Skeletal muscle tissue (tissue), 4 donors: ENCODE measurements around the gene CAPN3. TPM values are rescaled to one million over a fixed set of nuclear protein-coding genes. Genes with fewer than 3 reads are reported as not detected.
"Not testable (repeated sequence)": the region's sequence is repeated elsewhere in the genome, so short reads cannot be mapped to it uniquely, and the experiment has no call there.

Experiments used
- H3K27ac ChIP-seq: one replicate; pipeline ENCODE4 v1.7.0; 2013; ENCODE audit warnings: mild to moderate bottlenecking, low read depth, low read length, inconsistent platforms
- H3K27me3 ChIP-seq, 3 donors: one replicate each; pipeline ENCODE4 v1.7.0; 2013; ENCODE audit warnings: low read length in 3 of 3; ENCODE audit not compliant: control insufficient read depth in 3 of 3, insufficient read depth in 3 of 3
- H3K36me3 ChIP-seq, 3 donors: one replicate each; pipeline ENCODE4 v1.7.0; 2013; ENCODE audit warnings: low read length in 3 of 3; ENCODE audit not compliant: control insufficient read depth in 3 of 3, insufficient read depth in 3 of 3
- H3K4me1 ChIP-seq, 3 donors: one replicate each; pipeline ENCODE4 v1.7.0; 2013; ENCODE audit warnings: low read length in 3 of 3, mild to moderate bottlenecking in 3 of 3; ENCODE audit not compliant: control insufficient read depth in 3 of 3, insufficient read depth in 3 of 3
- H3K4me3 ChIP-seq, 3 donors: one replicate each; pipeline ENCODE4 v1.7.0; 2013; ENCODE audit warnings: low read length in 3 of 3
- H3K9ac ChIP-seq, 3 donors: one replicate each; pipeline ENCODE4 v1.7.0; 2013; ENCODE audit warnings: low read length in 3 of 3, mild to moderate bottlenecking in 3 of 3, moderate library complexity in 2 of 3, low read depth in 1 of 3
- H3K9me3 ChIP-seq, 3 donors: one replicate each; pipeline ENCODE4 v1.7.0; 2013; ENCODE audit warnings: low read length in 3 of 3; ENCODE audit not compliant: control insufficient read depth in 3 of 3
- total RNA-seq: library from RNA; depleted of rRNA; stranded (reverse); fragments of >200 nt; gene quantifications from one replicate; pipeline ENCODE4 v1.2.3, GENCODE V29; 2014
- donor health status: Osteomylitis.

The CAPN3 gene
- total RNA-seq, 1 donor from 2014 or later, result 675 TPM

GRCh38 chr15:42332331-42332730, 27.0 kb upstream of the CAPN3 start:
- Histone ChIP-seq H3K9ac (peak overlapping the region in 1 of 3 donors; percentile 82), H3K27ac (peak overlapping the region; percentile 92), H3K36me3 (peaks cover 0 to 3% (median under 1%) of the 10 kb centered on the region in 3 donors), H3K4me3 (no peak overlapping the region), H3K9me3 (no peaks in the 10 kb centered on the region), H3K4me1 (peaks cover 7 to 12% (median 9%) of the 10 kb centered on the region in 3 donors), H3K27me3 (no peaks in the 10 kb centered on the region)

GRCh38 chr15:42335074-42335473, 24.2 kb upstream of the CAPN3 start:
- no peak overlapping the region for H3K27ac ChIP-seq
- no peaks in the 10 kb centered on the region for H3K9me3 ChIP-seq
- H3K36me3 ChIP-seq, result peaks cover 0 to 7% (median 0%) of the 10 kb centered on the region in 3 donors
- no peak overlapping the region for H3K4me3 ChIP-seq
- H3K27me3 ChIP-seq, result no peaks in the 10 kb centered on the region
- no peak overlapping the region for H3K9ac ChIP-seq
- peaks cover 6 to 8% (median 7%) of the 10 kb centered on the region in 3 donors for H3K4me1 ChIP-seq

- H3K27me3 ChIP-seq, H3K4me1 ChIP-seq, H3K36me3 ChIP-seq, H3K9me3 ChIP-seq, H3K9ac ChIP-seq, H3K4me3 ChIP-seq, H3K27ac ChIP-seq: not testable (repeated sequence)
Measured at GRCh38 chr15:42336650-42337049, 22.7 kb upstream of the CAPN3 start.

DNA sequence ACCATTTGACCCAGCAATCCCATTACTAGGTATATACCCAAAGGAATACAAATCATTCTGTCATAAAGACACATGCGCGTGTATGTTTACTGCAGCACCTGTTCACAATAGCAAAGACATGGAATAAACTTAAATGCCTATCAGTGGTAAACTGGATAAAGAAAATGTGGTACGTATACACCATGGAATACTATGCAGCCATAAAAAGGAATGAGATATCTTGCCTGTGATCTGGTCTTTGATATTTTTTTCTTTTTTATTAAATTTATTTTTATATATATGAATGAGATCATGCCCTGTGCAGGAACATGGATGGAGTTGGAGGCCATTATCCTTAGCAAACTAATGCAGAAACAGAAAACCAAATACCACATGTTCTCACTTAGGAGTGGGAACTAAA, 22.2 kb upstream of the CAPN3 start:
- not testable (repeated sequence) for H3K4me1 ChIP-seq, H3K27ac ChIP-seq, H3K36me3 ChIP-seq, H3K9me3 ChIP-seq, H3K4me3 ChIP-seq, H3K9ac ChIP-seq, H3K27me3 ChIP-seq

GRCh38 chr15:42338500-42338899, 20.8 kb upstream of the CAPN3 start:
- no peak overlapping the region for H3K9ac ChIP-seq
- no peak overlapping the region for H3K27ac ChIP-seq
- no peaks in the 10 kb centered on the region for H3K9me3 ChIP-seq
- H3K4me1 ChIP-seq, result peaks cover 3 to 17% (median 5%) of the 10 kb centered on the region in 3 donors
- H3K36me3 ChIP-seq, result peaks cover 0 to 5% (median 0%) of the 10 kb centered on the region in 3 donors
- H3K27me3 ChIP-seq, result no peaks in the 10 kb centered on the region
- no peak overlapping the region for H3K4me3 ChIP-seq

DNA sequence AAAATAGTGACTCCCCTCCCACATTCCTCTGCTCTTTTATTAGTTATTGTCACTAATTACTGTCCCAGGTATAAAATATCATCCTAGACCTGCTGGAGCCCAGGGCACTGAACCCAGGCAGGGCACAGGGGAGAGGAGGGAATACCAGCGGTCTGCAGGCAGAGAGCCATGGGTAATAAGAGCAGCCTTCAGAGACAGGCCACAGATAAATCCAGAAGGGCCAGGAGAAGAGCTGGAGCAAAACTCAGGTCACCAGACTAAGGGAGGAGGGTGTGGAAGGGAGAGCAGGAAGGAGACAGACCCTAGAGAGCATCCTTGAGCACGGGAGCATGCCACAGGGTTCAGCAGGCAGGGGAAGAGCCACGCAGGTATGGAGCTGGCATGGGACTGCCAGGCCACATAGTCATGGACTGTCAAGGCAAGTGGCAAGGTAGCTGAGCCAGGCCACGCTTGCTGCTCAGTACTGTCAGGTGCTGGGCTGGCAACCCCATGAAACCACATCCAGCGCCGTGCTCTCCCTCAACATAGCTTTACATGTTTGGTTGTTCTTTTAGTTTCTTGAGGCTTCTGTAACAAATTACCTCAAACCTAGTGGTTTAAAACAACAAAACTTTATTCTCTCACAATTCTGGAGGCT, 15.6 kb upstream of the CAPN3 start:
- Histone ChIP-seq H3K4me1 (peaks cover 24 to 40% (median 26%) of the 10 kb centered on the region in 3 donors), H3K9ac (peak overlapping the region; percentile 10 to 44 (median 24)), H3K9me3 (no peaks in the 10 kb centered on the region), H3K4me3 (no peak overlapping the region), H3K27me3 (no peaks in the 10 kb centered on the region), H3K36me3 (peaks cover 4 to 23% (median 15%) of the 10 kb centered on the region in 3 donors), H3K27ac (peak overlapping the region; percentile 76)

DNA sequence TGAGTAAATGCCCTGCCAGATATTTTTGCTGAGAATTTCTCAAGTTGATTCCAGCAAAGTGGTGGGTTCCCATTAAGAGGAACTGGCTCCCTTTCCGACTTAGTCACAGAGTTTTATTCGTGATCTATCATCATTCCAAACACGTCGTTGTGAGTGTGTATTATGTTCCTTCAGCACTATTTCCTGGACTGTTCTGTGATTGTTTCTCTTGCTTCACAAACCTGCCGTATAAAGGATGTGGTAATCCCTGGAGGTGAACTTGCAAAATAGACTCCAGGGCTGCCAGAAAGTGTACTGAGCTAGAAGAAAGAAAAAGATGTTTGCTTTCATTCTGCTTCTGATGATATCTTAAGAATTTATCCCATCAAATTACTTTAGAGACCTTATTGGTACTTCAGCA, 14.5 kb upstream of the CAPN3 start:
- Histone ChIP-seq H3K4me3 (no peak overlapping the region), H3K36me3 (peaks cover 9 to 23% (median 22%) of the 10 kb centered on the region in 3 donors), H3K9ac (peak overlapping the region in 1 of 3 donors; percentile 4), H3K27me3 (no peaks in the 10 kb centered on the region), H3K4me1 (peaks cover 24 to 40% (median 26%) of the 10 kb centered on the region in 3 donors), H3K27ac (peak overlapping the region; percentile 76), H3K9me3 (no peaks in the 10 kb centered on the region)

GRCh38 chr15:42345504-42345903, 13.8 kb upstream of the CAPN3 start:
- Histone ChIP-seq H3K4me1 (peaks cover 24 to 40% (median 26%) of the 10 kb centered on the region in 3 donors), H3K9me3 (no peaks in the 10 kb centered on the region), H3K36me3 (peaks cover 9 to 22% (median 22%) of the 10 kb centered on the region in 3 donors), H3K9ac (no peak overlapping the region), H3K27me3 (no peaks in the 10 kb centered on the region), H3K27ac (peak overlapping the region; percentile 76), H3K4me3 (no peak overlapping the region)

- H3K9me3 ChIP-seq, result no peaks in the 10 kb centered on the region
- no peak overlapping the region for H3K9ac ChIP-seq
- peaks cover 21 to 27% (median 24%) of the 10 kb centered on the region in 3 donors for H3K4me1 ChIP-seq
- H3K27me3 ChIP-seq, result no peaks in the 10 kb centered on the region
- H3K27ac ChIP-seq, result no peak overlapping the region
- peaks cover 16 to 41% (median 38%) of the 10 kb centered on the region in 3 donors for H3K36me3 ChIP-seq
- H3K4me3 ChIP-seq, result no peak overlapping the region
Measured at GRCh38 chr15:42348083-42348482, 11.2 kb upstream of the CAPN3 start.

- no peak overlapping the region for H3K9ac ChIP-seq
- no peak overlapping the region for H3K27ac ChIP-seq
- no peaks in the 10 kb centered on the region for H3K9me3 ChIP-seq
- peaks cover 17 to 45% (median 38%) of the 10 kb centered on the region in 3 donors for H3K36me3 ChIP-seq
- peaks cover 15 to 17% (median 16%) of the 10 kb centered on the region in 3 donors for H3K4me1 ChIP-seq
- no peak overlapping the region for H3K4me3 ChIP-seq
- H3K27me3 ChIP-seq, result no peaks in the 10 kb centered on the region
Measured at GRCh38 chr15:42349186-42349585, 10.1 kb upstream of the CAPN3 start.
